Transverse colon (tissue), 4 donors: ENCODE measurements around the gene VAC14. TPM values are rescaled to one million over a fixed set of nuclear protein-coding genes. Genes with fewer than 3 reads are reported as not detected.

Source experiments
- DNase-seq: peaks from one replicate; pipeline ENCODE4 v3.0.0-alpha.2; 2019
- H3K27ac ChIP-seq, 4 donors: fragments of 200-600 bp; sonication (generic); 2 replicates each; pipeline ENCODE4 v1.5.1; 2016 to 2018; ENCODE audit warnings: inconsistent platforms in 4 of 4
- H3K27me3 ChIP-seq: fragments of 200-600 bp; sonication (generic); 2 replicates; pipeline ENCODE4 v1.5.1; 2017; ENCODE audit warnings: inconsistent platforms
- H3K36me3 ChIP-seq, 4 donors: fragments of 200-600 bp; sonication (generic); 2 replicates each; pipeline ENCODE4 v1.5.1; 2017 to 2019; ENCODE audit warnings: inconsistent platforms in 4 of 4
- H3K4me1 ChIP-seq, 4 donors: fragments of 200-600 bp; sonication (generic); 2 replicates each; pipeline ENCODE4 v1.5.1; 2017 to 2020; ENCODE audit warnings: inconsistent platforms in 4 of 4
- H3K4me3 ChIP-seq, 4 donors: fragments of 200-600 bp; sonication (generic); 1 replicate in 1 of 4; 2 replicates in 3 of 4; pipeline versions ENCODE4 v1.5.1 to v1.6.1; 2017 to 2019; ENCODE audit warnings: inconsistent platforms in 4 of 4
- H3K9me3 ChIP-seq, 2 donors: fragments of 200-600 bp; sonication (generic); 2 replicates each; pipeline ENCODE4 v1.5.1; 2017 to 2019; ENCODE audit warnings: inconsistent platforms in 2 of 2
- CTCF ChIP-seq, 5 experiments: fragments of 200-600 bp in 3 of 5; fragments of 450-650 bp in 2 of 5; sonication (generic) in 3 of 5; IDR thresholded peaks; 1 replicate in 2 of 5; 2 replicates in 3 of 5; pipeline ENCODE4 v1.5.1; 2016 to 2017; ENCODE audit warnings: antibody characterized with exemption in 5 of 5, inconsistent platforms in 3 of 5, mild to moderate bottlenecking in 2 of 5, moderate library complexity in 1 of 5
- EP300 ChIP-seq: sonication (generic); formaldehyde crosslinking; IDR thresholded peaks from one replicate; pipeline ENCODE4 v1.6.1; 2017; ENCODE audit warnings: antibody characterized with exemption, low read depth
- POLR2A ChIP-seq: fragments of 450-650 bp; IDR thresholded peaks from one replicate; pipeline ENCODE4 v1.6.1; 2016; ENCODE audit warnings: antibody characterized with exemption, mild to moderate bottlenecking, moderate library complexity
- POLR2AphosphoS5 ChIP-seq, 3 donors: sonication (generic); formaldehyde crosslinking; IDR thresholded peaks; one replicate each; pipeline ENCODE4 v1.6.1; 2016; ENCODE audit warnings: antibody characterized with exemption in 3 of 3
- WGBS, 2 donors: methylation state at CpG; one replicate each; pipeline ENCODE4 v1.1.5; 2018; ENCODE audit warnings: low coverage in 1 of 2; 5-methylcytosine and 5-hydroxymethylcytosine counted together
- in situ Hi-C, 4 donors: fragments of 200-750 bp; cut with MboI; loops; one replicate each; pipeline versions ENCODE4 v1.15.0 to v1.15.1; 2017; ENCODE audit warnings: low sequenced_read_pairs in 3 of 4, low pct_ligation_motif_present in 1 of 4, low pct_unique_long_range_greater_than_20kb in 1 of 4
- intact Hi-C: fragments of 100-400 bp; cut with DNase I; formaldehyde crosslinking; loops from one replicate; pipeline ENCODE4 v1.15.1; 2023; ENCODE audit warnings: low total_unique reads
- total RNA-seq, 4 donors: library from RNA; depleted of rRNA; stranded (reverse); fragments of >200 nt; gene quantifications; one replicate each; pipeline ENCODE4 v1.1.0, GENCODE V29; 2016

The VAC14 gene
- total RNA-seq, 4 donors from 2014 or later = 37.2 to 270 (median 64.3) TPM

DNA sequence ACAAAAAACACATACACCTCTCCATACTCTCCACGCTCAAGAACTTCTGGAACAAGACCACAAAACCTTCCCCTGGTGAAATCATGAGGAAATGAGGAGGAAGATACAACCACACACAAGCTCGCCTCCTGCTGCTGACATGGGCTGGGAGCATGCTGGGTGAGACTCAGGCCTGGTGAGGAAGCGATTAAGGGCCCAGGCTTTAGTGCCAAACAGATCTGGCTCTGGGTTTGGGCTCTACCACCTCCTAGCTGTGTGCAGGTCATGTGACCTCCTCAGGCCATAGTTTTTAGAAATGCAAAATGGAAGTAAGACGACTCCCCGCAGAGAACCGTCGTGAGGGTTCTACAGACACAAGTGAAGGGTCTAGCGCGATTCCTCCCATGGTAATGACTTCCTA, 41.3 kb downstream of the VAC14 start:
- Histone ChIP-seq H3K27me3 (no peaks in the 10 kb centered on the region), H3K9me3 (no peaks in the 10 kb centered on the region), H3K4me1 (peaks cover 0 to 13% (median 6%) of the 10 kb centered on the region in 4 donors), H3K36me3 (peaks cover 0 to 8% (median 2%) of the 10 kb centered on the region in 4 donors), H3K27ac (peak overlapping the region in 3 of 4 donors; percentile 50 to 64 (median 62)), H3K4me3 (no peak overlapping the region)
- in situ Hi-C loops (loop anchor here in 3 of 4 donors (10.0 to 25.0 kb wide), 3 partner anchors 75 to 222 kb away; partner anchors contain the start of gene MTSS2 (in 1 of the 3)), intact Hi-C loops (loop anchor here (5.0 kb wide), 1 partner anchor 77 kb away; no protein-coding TSS in a partner anchor)
- TF ChIP-seq POLR2AphosphoS5 (IDR thresholded peaks at IDR 0.05) = no peak
- no peak for TF ChIP-seq CTCF (IDR thresholded peaks at IDR 0.05)
- DNase-seq = no peak
- 98 to 100% methylated on average over 3 to 9 of the region's 9 CpGs for WGBS, 2 donors

GRCh38 chr16:70758786-70759185, 42.2 kb downstream of the VAC14 start:
- DNase-seq = no peak
- Histone ChIP-seq H3K4me1 (peaks cover 0 to 13% (median 6%) of the 10 kb centered on the region in 4 donors), H3K36me3 (peaks cover 0 to 8% (median 2%) of the 10 kb centered on the region in 4 donors), H3K9me3 (no peaks in the 10 kb centered on the region), H3K4me3 (no peak overlapping the region), H3K27ac (no peak overlapping the region), H3K27me3 (no peaks in the 10 kb centered on the region)
- intact Hi-C loops = loop anchor here (5.0 kb wide), 1 partner anchor 76 kb away; no protein-coding TSS in a partner anchor
- in situ Hi-C loops = loop anchor here in 1 of 4 donors (25.0 kb wide), 1 partner anchor 221 kb away; no protein-coding TSS in a partner anchor
- 86 to 100% methylated on average over 1 to 10 of the region's 10 CpGs for whole genome bisulfite sequencing, 2 donors
- TF ChIP-seq POLR2AphosphoS5 (IDR thresholded peaks at IDR 0.05) (no peak), EP300 (no peak), POLR2A (no peak), CTCF (IDR thresholded peaks at IDR 0.05) (no peak)

DNA sequence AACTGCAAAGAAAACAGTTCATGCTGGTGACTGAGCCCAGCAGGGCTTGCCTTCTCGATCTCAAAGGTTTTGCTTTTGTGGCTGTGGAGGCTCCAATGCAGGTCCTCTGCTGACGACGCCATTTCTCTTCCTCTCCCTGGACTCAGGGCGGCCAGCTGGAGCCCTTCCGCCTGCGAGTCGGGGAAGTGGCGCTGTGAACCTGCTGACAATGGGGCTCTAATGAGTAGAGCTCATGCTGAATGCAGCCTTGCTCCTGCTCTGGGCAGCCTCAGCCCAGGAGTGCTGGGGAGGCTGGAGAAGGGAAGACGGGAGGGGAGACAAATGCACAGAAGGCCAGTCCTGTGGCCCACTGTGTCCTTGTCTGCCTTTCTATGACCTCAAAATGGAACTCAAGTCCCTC, 43.8 kb downstream of the VAC14 start:
- in situ Hi-C loops (loop anchor here in 1 of 4 donors (25.0 kb wide), 1 partner anchor 220 kb away; no protein-coding TSS in a partner anchor), intact Hi-C loops (loop anchor here (5.0 kb wide), 1 partner anchor 75 kb away; no protein-coding TSS in a partner anchor)
- DNase-seq = no peak
- H3K27me3 ChIP-seq = no peaks in the 10 kb centered on the region
- no peak for TF ChIP-seq CTCF (IDR thresholded peaks at IDR 0.05)
- no peak for TF ChIP-seq POLR2A
- no peak for TF ChIP-seq POLR2AphosphoS5 (IDR thresholded peaks at IDR 0.05)
- no peak for TF ChIP-seq EP300
- H3K27ac ChIP-seq = no peak overlapping the region
- 96% methylated on average over 9 of the region's 9 CpGs; no CpG with 5 or more reads in 1 of the 2 donors for WGBS, 2 donors
- no peak overlapping the region for H3K4me3 ChIP-seq
- H3K4me1 ChIP-seq = peaks cover 0 to 14% (median 10%) of the 10 kb centered on the region in 4 donors
- no peaks in the 10 kb centered on the region for H3K9me3 ChIP-seq
- H3K36me3 ChIP-seq = peaks cover 0 to 8% (median 2%) of the 10 kb centered on the region in 4 donors

- Histone ChIP-seq H3K27me3 (no peaks in the 10 kb centered on the region), H3K9me3 (no peaks in the 10 kb centered on the region), H3K4me3 (no peak overlapping the region), H3K27ac (no peak overlapping the region), H3K4me1 (peaks cover 4 to 25% (median 17%) of the 10 kb centered on the region in 4 donors), H3K36me3 (peaks cover 0 to 8% (median 2%) of the 10 kb centered on the region in 4 donors)
- 89% methylated on average over 6 of the region's 8 CpGs; no CpG with 5 or more reads in 1 of the 2 donors for WGBS, 2 donors
- TF ChIP-seq POLR2AphosphoS5 (IDR thresholded peaks at IDR 0.05) (no peak), POLR2A (no peak), CTCF (IDR thresholded peaks at IDR 0.05) (no peak), EP300 (no peak)
- in situ Hi-C loops = loop anchor here in 1 of 4 donors (25.0 kb wide), 1 partner anchor 219 kb away; no protein-coding TSS in a partner anchor
- DNase-seq = no peak
- intact Hi-C loops = loop anchor here (5.0 kb wide), 1 partner anchor 74 kb away; no protein-coding TSS in a partner anchor
These were observed 44.9 kb downstream of the VAC14 start for GRCh38 chr16:70756071-70756470.
